NCI-H2081 treated with DMSO at 0.1 percent for 48 hours (cell line): ENCODE measurements around the gene KCNH1.

Source experiments
- DNase-seq: peaks from one replicate; lab custom pipeline; 2025; lab: John Stamatoyannopoulos, UW

The KCNH1 gene

DNA sequence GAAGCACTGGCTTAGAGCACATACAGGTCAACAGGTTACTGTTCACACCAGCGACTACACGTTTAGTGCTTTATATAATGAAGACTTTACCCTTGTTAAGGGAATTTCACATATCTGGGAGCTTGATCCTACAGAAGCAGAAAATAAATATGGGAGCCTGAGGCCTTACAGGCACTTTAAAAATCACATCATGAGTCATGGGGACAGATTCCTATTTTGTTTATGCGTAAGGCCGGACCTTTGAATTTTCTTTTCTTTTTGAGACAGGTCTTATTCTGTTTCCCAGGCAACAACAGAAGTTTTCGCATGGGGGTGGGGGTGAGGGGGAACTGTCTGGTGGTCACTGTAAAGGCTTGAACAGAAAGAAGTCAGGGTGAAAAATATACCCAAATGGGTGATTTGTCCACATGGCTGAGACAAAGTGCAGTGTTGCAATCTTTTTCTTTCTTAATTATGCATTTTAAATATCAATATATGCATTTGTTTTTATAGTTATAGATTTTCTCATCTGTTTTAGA, 276.7 kb downstream of the KCNH1 start:
- no peak for DNase-seq

GRCh38 chr1:210855440-210855839, 278.5 kb downstream of the KCNH1 start:
- no peak for DNase-seq

- DNase-seq = no peak
Observed at GRCh38 chr1:210853276-210853675, 280.7 kb downstream of the KCNH1 start.

GRCh38 chr1:210850556-210850955, 283.4 kb downstream of the KCNH1 start:
- no peak for DNase-seq

DNA sequence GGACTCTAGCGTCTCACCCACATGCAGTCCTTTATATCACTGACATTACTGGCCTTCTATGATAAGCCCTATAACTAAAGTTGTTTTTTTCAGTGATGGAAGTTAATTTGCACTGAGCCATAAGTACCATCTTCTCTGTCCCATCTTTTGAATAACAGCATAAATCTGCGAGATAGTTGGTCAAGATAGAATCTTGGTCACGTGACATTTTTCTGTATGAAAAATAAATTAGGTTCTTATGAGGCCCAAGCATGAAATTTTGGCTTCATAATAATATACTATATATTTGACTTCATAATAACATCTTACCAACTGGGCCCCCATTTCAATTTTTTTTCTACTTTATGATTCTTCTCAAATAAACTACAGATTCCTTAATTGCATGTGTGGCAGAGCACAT, 285.5 kb downstream of the KCNH1 start:
- no peak for DNase-seq

GRCh38 chr1:210841926-210842625, 291.9 kb downstream of the KCNH1 start:
- DNase-seq = no peak

DNA sequence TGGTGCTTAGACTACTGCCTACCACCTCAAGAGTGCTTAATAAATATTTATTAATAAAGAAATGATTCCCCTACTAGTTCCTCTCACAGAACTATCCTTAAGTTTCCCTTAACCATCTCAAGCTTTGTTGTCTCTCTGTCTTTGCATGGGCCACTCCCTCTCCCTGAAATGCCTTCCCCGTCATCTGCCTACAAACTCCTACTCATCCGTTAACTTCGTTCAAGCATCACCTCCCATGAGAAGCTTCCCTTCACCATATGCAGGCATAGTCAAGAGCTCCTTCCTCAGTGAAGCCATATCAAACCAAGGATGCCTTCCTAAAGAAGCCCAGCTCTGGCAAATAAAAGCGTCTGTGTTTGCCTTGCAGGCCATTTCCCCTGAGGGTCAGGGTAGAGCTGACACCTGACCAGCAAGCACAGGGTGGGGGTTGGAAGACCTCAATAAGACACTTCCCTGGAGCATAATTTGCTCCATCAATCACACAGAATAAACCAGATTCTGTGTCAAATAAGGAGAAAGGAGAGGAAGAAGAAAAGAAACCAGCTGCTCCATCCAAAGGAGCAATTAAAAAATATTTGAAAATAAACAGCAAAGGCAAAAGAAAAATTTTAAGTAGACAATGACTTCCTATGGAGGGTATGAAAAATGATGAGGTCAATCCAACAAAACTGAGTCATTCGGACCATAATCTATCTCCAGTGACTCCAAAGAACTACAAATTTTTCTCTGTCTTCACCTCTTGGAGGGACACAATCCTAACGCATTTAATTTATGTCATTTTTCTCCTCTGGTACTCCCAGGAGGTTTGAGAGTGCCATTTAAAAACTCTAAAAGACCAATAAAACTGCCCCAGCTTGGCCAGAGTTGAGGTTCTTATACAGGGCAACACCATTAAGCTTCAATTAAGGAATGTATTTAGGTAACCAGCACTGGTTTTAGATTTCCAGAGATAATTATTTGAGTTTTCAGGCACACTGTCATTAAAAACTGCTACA, 303.6 kb downstream of the KCNH1 start:
- no peak for DNase-seq

- DNase-seq = no peak
Observed at GRCh38 chr1:210828996-210829596, 304.9 kb downstream of the KCNH1 start.

GRCh38 chr1:210827481-210827880, 306.5 kb downstream of the KCNH1 start:
- DNase-seq = no peak

DNA sequence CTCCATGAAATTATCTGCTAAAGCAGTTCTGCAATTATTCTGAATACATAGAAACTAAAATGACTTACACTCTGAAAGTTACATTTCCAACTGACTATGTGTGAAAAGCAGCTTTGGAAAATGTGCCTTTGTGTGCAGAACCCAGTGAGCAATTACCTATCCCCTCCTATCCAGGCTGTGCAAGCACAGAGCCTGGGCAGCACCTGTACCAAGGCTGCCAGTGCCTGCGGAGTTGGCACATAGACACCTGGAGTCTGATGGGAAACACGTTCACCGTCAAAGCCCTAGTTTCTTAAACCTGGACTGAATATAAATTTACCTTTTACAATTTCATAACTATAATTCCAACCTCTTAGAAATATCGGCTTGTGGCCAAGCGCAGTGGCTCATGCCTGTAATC, 307.3 kb downstream of the KCNH1 start:
- DNase-seq = no peak

GRCh38 chr1:210822932-210823331, 311.0 kb downstream of the KCNH1 start:
- no peak for DNase-seq

GRCh38 chr1:210822241-210822640, 311.7 kb downstream of the KCNH1 start:
- no peak for DNase-seq

DNA sequence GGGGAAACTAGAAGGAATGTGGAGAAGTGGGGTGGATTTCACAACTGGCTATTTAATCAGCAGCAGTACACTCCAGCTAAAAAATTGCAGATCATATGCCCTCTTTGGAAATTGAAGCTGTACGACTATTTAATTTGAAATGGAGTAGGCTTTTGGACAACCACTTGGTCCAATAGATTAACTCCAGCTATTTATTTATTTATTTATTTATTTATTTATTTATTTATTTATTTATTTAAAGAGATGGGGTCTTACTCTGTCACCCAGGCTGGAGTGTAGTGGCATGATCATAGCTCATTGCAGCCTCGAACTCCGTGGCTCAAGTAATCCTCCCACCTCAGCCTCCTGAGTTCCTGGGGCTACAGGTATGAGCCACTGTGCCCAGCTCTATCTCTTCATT, 312.3 kb downstream of the KCNH1 start:
- DNase-seq = no peak

GRCh38 chr1:210819266-210819665, 314.7 kb downstream of the KCNH1 start:
- DNase-seq = no peak

GRCh38 chr1:210817385-210818275, 316.3 kb downstream of the KCNH1 start:
- DNase-seq = no peak

DNA sequence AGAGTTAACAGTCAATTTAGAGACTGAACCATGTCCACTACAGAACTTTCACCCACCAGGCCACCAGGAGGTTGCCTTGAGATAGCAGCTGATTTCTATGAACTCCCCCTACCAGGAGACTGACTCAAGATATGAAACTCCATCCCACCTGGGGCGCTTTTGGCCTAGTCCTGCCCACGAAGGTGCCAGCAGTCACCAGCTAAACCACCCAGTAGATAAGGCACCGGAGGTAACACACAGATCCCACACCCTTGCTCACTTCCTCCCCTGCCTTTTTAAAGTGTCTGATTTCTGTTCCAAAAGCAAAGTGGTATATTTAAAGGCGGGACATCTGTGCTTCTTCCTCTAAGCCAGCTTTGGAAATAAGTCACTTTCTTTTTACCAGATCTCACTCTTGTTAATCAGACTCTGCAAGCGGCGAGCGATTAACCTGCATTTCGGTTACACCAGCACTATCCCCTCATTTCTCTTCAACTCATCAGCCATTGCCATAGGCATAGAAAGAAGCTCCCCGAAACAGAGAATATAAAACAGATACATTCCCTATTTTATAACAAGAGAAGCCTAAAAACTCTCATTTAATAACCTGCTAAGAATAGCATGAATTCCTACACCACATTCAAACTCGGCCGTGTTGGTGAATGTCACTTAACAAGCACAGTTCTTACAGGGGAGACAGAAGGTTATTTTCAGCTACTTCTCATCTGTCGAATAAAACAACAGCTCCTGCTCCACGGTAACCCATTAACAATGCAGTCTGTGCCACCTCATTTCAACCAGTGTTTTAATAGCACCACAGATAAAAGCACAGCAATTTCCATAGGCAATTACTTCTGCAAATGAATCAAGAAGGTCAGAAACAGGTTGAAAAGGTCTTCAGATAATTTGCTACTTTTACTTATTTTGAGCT, 318.1 kb downstream of the KCNH1 start:
- DNase-seq = no peak

GRCh38 chr1:210814382-210815123, 319.4 kb downstream of the KCNH1 start:
- DNase-seq = no peak

DNA sequence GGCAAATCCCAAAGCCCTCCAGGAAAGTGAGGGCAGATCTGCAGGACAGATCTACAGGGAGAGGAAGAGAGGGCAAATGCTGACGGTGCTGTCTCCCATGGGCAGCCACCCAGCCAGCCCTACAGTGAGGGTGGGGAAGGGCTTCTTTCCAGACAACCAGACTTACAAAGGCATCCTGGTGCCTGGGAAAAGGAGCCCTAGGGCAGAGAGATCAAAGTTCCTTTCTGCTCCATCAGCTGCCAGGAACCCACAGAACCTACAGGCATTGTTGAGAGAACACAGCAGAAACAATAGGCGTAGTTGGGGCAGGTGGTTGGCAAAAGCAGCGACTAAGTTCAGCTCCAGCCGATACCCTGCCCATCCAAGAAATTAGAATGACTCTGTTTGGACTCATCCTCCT, 332.4 kb downstream of the KCNH1 start:
- no peak for DNase-seq

- DNase-seq = no peak
Observed at GRCh38 chr1:210800756-210801155, 333.2 kb downstream of the KCNH1 start.

DNA sequence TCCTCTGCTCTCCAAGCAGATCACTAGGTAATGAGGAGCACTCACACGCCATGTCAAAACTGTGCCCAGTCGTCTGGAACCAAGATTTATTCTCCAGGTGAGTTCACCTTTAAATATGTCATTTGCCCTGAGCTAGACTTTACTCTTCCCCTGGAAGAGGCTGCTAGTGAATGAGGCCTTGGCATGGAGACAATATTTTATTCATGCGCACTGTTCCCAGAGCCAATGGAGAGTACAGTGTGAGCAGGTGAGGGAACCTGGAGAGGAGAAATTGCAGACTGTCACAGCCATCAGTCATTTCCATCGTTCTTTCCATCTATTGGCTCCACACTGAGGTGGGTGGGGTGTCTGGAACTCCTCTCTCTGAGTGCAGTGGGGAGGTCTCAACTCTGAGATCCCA, 333.6 kb downstream of the KCNH1 start:
- peak; percentile 78 for DNase-seq
